B cell (primary cell): ENCODE measurements around the gene ARID1A. TPM values are rescaled to one million over a fixed set of nuclear protein-coding genes. Genes with fewer than 3 reads are reported as not detected.
A peak's percentile ranks its signal among the peaks of the same experiment; 100 is the strongest.

ENCODE experiments used
- ATAC-seq: fragments of 200-7000 bp; cut with Tn5 transposase; one replicate; pipeline ENCODE4 v1.10.0; 2021; ENCODE audit warnings: low read depth, mild to moderate bottlenecking, moderate number of reproducible peaks, moderate library complexity
- CTCF ChIA-PET: fragments of 350-600 bp; sonication (Branson Sonifier 250); formaldehyde crosslinking; loops from one replicate; lab custom pipeline; 2021; ENCODE audit warnings: antibody characterized with exemption, inconsistent platforms; lab: Charles Lee
- POLR2A ChIA-PET: fragments of 350-600 bp; sonication (Branson Sonifier 250); formaldehyde crosslinking; loops from one replicate; lab custom pipeline; 2021; ENCODE audit warnings: antibody characterized with exemption; lab: Charles Lee
- DNase-seq: peaks from one replicate; pipeline ENCODE4 v3.0.0; 2013
- H2AFZ ChIP-seq: 2 replicates; pipeline ENCODE4 v1.6.1; 2012; ENCODE audit warnings: mild to moderate bottlenecking, low read depth, low read length; ENCODE audit not compliant: insufficient read depth, poor library complexity, severe bottlenecking
- H3K27ac ChIP-seq, 2 donors: 1 replicate in 1 of 2; 2 replicates in 1 of 2; pipeline ENCODE4 v1.5.1; 2012 to 2013; ENCODE audit warnings: low read length in 2 of 2, mild to moderate bottlenecking in 2 of 2, moderate library complexity in 1 of 2
- H3K27me3 ChIP-seq, 4 experiments: fragments of 200-600 bp in 1 of 4; sonication (generic) in 1 of 4; replicated peaks in 1 of 4; 1 replicate in 2 of 4; 2 replicates in 2 of 4; pipeline versions ENCODE4 v1.6.1 to v1.7.0; 2013 to 2016; ENCODE audit warnings: low read length in 3 of 4, mild to moderate bottlenecking in 2 of 4, mixed read lengths in 1 of 4, moderate library complexity in 1 of 4; ENCODE audit not compliant: insufficient read depth in 4 of 4, control insufficient read depth in 3 of 4; ENCODE audit errors: control extremely low read depth in 1 of 4
- H3K36me3 ChIP-seq, 2 experiments: replicated peaks in 1 of 2; 1 replicate in 1 of 2; 2 replicates in 1 of 2; pipeline versions ENCODE4 v1.6.1 to v1.7.1; 2013; ENCODE audit warnings: low read length in 1 of 2; ENCODE audit not compliant: insufficient read depth in 2 of 2, control insufficient read depth in 1 of 2; ENCODE audit errors: control extremely low read depth in 1 of 2, extremely low read depth in 1 of 2
- H3K4me1 ChIP-seq, 2 donors: fragments of 200-600 bp in 1 of 2; sonication (generic) in 1 of 2; 1 replicate in 1 of 2; 2 replicates in 1 of 2; pipeline versions ENCODE4 v1.5.1 to v1.6.1; 2013 to 2017; ENCODE audit warnings: low read length in 2 of 2; ENCODE audit not compliant: control insufficient read depth in 2 of 2, insufficient read depth in 2 of 2
- H3K4me2 ChIP-seq: replicated peaks from 2 replicates; pipeline ENCODE3; 2012; ENCODE audit warnings: mild to moderate bottlenecking, low read depth, low read length; ENCODE audit not compliant: poor library complexity, severe bottlenecking
- H3K4me3 ChIP-seq, 5 experiments: fragments of 200-600 bp in 1 of 5; sonication (generic) in 1 of 5; 1 replicate in 3 of 5; 2 replicates in 2 of 5; pipeline versions ENCODE4 v1.5.1 to v1.7.0; 2011 to 2016; ENCODE audit warnings: low read length in 4 of 5, mild to moderate bottlenecking in 4 of 5, low read depth in 2 of 5, control low read depth in 1 of 5, moderate library complexity in 1 of 5; ENCODE audit not compliant: insufficient read depth in 1 of 5; ENCODE audit errors: control extremely low read depth in 1 of 5, extremely low read depth in 1 of 5
- H3K79me2 ChIP-seq: fragments of 200-600 bp; sonication (generic); one replicate; pipeline ENCODE4 v1.6.0; 2016; ENCODE audit warnings: low read length; ENCODE audit not compliant: control insufficient read depth, insufficient read depth
- H3K9ac ChIP-seq: fragments of 200-600 bp; sonication (generic); 2 replicates; pipeline ENCODE4 v1.6.1; 2017; ENCODE audit warnings: mild to moderate bottlenecking, low read length, moderate library complexity
- H3K9me3 ChIP-seq, 3 donors: one replicate each; pipeline versions ENCODE4 v1.6.1 to v1.7.1; 2013; ENCODE audit warnings: low read length in 2 of 3; ENCODE audit not compliant: control insufficient read depth in 2 of 3, insufficient read depth in 1 of 3; ENCODE audit errors: control extremely low read depth in 1 of 3
- H4K20me1 ChIP-seq: 2 replicates; pipeline ENCODE4 v1.6.0; 2012; ENCODE audit warnings: mild to moderate bottlenecking, low read length; ENCODE audit not compliant: insufficient read depth, control insufficient read depth, poor library complexity, severe bottlenecking
- H3K27ac Mint-ChIP-seq: one replicate; pipeline ENCODE4 v1.8.0; 2021; ENCODE audit warnings: mixed read lengths
- H3K27me3 Mint-ChIP-seq: one replicate; pipeline ENCODE4 v1.8.0; 2021; ENCODE audit warnings: mixed read lengths
- H3K4me1 Mint-ChIP-seq: one replicate; pipeline ENCODE4 v1.8.0; 2021; ENCODE audit warnings: mixed read lengths
- H3K4me3 Mint-ChIP-seq: one replicate; pipeline ENCODE4 v1.8.0; 2021; ENCODE audit warnings: mixed read lengths
- H3K9me3 Mint-ChIP-seq: one replicate; pipeline ENCODE4 v1.8.0; 2022; ENCODE audit warnings: mixed read lengths; ENCODE audit not compliant: insufficient read depth
- EZH2 ChIP-seq: IDR thresholded peaks from 2 replicates; pipeline ENCODE4 v1.6.1; 2012; ENCODE audit warnings: borderline replicate concordance, low read depth, mild to moderate bottlenecking, moderate library complexity, low read length; ENCODE audit not compliant: insufficient read depth, poor library complexity, severe bottlenecking
- WGBS: methylation state at CpG from one replicate; pipeline ENCODE4 v1.1.5; 2013; ENCODE audit warnings: missing lambda C conversion rate; ENCODE audit not compliant: insufficient coverage; 5-methylcytosine and 5-hydroxymethylcytosine counted together
- intact Hi-C: fragments of 100-400 bp; cut with micrococcal nuclease; formaldehyde crosslinking; loops from one replicate; pipeline ENCODE4 v1.10.0; 2022
- polyA plus RNA-seq: library from polyadenylated mRNA; depleted of rRNA; stranded (reverse); fragments of >200 nt; gene quantifications from 2 replicates; pipeline ENCODE4 v1.2.3, GENCODE V29; 2012
- total RNA-seq, 2 donors: library from RNA; stranded (reverse); fragments of 120-200 nt in 1 of 2; gene quantifications; 1 replicate in 1 of 2; 2 replicates in 1 of 2; pipeline versions ENCODE4 v1.2.3 to v1.2.4, GENCODE V29; 2013 to 2022
- TF ChIP-seq, protein P1 (sequence below): fragments of 200-600 bp; IDR thresholded peaks from one replicate; pipeline ENCODE4 v1.8.0; 2022; ENCODE audit warnings: antibody characterized with exemption, mild to moderate bottlenecking

ARID1A gene
- total and polyA plus RNA-seq, 2 donors (not counting 1 experiment from before 2014, with no cell fraction given): 80.7 to 150 TPM

DNA sequence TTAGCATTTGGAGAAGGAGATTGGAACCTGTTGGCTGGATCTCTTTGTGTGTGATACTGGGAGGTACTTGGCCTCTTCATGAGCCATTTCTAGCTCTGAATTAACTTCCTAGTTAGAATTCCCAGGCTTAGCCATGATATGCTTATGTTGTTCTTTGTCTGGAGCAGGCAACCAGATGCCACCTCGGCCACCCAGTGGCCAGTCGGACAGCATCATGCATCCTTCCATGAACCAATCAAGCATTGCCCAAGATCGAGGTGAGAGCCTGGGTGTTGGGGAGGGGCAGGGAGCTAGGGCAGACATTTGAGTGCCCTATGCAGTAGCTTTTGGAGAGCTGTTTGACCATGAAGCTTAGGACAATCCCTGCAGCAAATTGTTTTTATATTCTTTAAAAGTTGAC, 65.4 kb downstream of the ARID1A start:
- POLR2A ChIA-PET: no interaction called here

DNA sequence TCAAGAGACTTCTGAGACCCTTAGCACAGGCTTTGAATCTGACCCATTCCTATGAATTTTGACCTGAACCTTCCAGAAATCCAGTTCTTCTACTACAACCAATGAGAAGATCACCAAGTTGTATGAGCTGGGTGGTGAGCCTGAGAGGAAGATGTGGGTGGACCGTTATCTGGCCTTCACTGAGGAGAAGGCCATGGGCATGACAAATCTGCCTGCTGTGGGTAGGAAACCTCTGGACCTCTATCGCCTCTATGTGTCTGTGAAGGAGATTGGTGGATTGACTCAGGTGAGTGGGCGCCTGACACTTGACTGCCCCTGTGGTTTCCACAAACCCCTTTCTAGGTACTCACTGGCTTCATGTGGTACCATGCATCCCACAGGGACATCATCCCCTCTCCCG, 71.9 kb downstream of the ARID1A start:
- Mint-ChIP-seq H3K4me3 (no peak overlapping the region), H3K27me3 (no peaks in the 10 kb centered on the region), H3K27ac (peak overlapping the region; percentile 32), H3K9me3 (no peaks in the 10 kb centered on the region), H3K4me1 (no peaks in the 10 kb centered on the region)
- no peak overlapping the region for H3K4me2 ChIP-seq
- no peaks in the 10 kb centered on the region for H3K27me3 ChIP-seq
- POLR2A ChIA-PET: no interaction called here
- H3K36me3 ChIP-seq: peaks cover 5 to 90% of the 10 kb centered on the region in 2 experiments
- no peak overlapping the region for H3K9ac ChIP-seq
- ATAC-seq: no peak
- peaks cover 49% of the 10 kb centered on the region for H3K79me2 ChIP-seq
- intact Hi-C loops: no loop called here
- no peak for DNase-seq
- peaks cover 20% of the 10 kb centered on the region for H4K20me1 ChIP-seq
- H2AFZ ChIP-seq: no peak overlapping the region
- TF ChIP-seq, protein P1, sequence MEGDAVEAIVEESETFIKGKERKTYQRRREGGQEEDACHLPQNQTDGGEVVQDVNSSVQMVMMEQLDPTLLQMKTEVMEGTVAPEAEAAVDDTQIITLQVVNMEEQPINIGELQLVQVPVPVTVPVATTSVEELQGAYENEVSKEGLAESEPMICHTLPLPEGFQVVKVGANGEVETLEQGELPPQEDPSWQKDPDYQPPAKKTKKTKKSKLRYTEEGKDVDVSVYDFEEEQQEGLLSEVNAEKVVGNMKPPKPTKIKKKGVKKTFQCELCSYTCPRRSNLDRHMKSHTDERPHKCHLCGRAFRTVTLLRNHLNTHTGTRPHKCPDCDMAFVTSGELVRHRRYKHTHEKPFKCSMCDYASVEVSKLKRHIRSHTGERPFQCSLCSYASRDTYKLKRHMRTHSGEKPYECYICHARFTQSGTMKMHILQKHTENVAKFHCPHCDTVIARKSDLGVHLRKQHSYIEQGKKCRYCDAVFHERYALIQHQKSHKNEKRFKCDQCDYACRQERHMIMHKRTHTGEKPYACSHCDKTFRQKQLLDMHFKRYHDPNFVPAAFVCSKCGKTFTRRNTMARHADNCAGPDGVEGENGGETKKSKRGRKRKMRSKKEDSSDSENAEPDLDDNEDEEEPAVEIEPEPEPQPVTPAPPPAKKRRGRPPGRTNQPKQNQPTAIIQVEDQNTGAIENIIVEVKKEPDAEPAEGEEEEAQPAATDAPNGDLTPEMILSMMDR: no peak
- no peak for TF ChIP-seq EZH2
- CTCF ChIA-PET: interaction anchor here (1.2 to 2.7 kb wide), 2 partner anchors 21 to 163 kb away, joined by 3 to 6 read pairs; no protein-coding TSS in a partner anchor
- H3K27ac ChIP-seq: no peak overlapping the region
- H3K4me3 ChIP-seq: no peak overlapping the region
- H3K4me1 ChIP-seq: no peaks in the 10 kb centered on the region
- H3K9me3 ChIP-seq: no peaks in the 10 kb centered on the region
- 86% methylated on average over 1 of the region's 4 CpGs for WGBS

More for the DNA sequence above, 65.4 kb downstream of the ARID1A start:
- Histone ChIP-seq H2AFZ (no peak overlapping the region), H3K4me2 (no peak overlapping the region), H3K9ac (no peak overlapping the region), H3K9me3 (no peaks in the 10 kb centered on the region), H3K27ac (no peak overlapping the region), H4K20me1 (peaks cover 64% of the 10 kb centered on the region), H3K79me2 (peaks cover 85% of the 10 kb centered on the region), H3K27me3 (no peaks in the 10 kb centered on the region), H3K36me3 (peaks cover 0 to 78% of the 10 kb centered on the region in 2 experiments), H3K4me1 (no peaks in the 10 kb centered on the region), H3K4me3 (no peak overlapping the region)
- Mint-ChIP-seq H3K27me3 (no peaks in the 10 kb centered on the region), H3K9me3 (no peaks in the 10 kb centered on the region), H3K4me3 (no peak overlapping the region), H3K27ac (no peak overlapping the region), H3K4me1 (peaks cover 5% of the 10 kb centered on the region)
- ATAC-seq (no peak), DNase-seq (no peak)
- CTCF ChIA-PET: interaction anchor here (1.0 to 1.6 kb wide), 4 partner anchors 17 to 159 kb away, joined by 3 to 5 read pairs (median 4); no protein-coding TSS in a partner anchor
- intact Hi-C loops: no loop called here
- WGBS: 95% methylated on average over 3 of the region's 3 CpGs
- no peak for TF ChIP-seq EZH2
- TF ChIP-seq, protein P1: no peak
